Urinary bladder (tissue), 4 donors: ENCODE data around the gene LRRC8D. TPM values are rescaled to one million over a fixed set of nuclear protein-coding genes. Genes with fewer than 3 reads are reported as not detected.
A peak's percentile ranks its signal among the peaks of the same experiment; 100 is the strongest.

Experiments
- DNase-seq: peaks from one replicate; pipeline ENCODE4 v3.0.0-alpha.2; 2015; ENCODE audit errors: extremely low spot score
- H3K27ac ChIP-seq: one replicate; pipeline ENCODE4 v1.5.1; 2013; ENCODE audit warnings: low read depth, mild to moderate bottlenecking, moderate library complexity
- H3K36me3 ChIP-seq: one replicate; pipeline ENCODE4 v1.6.1; 2013; ENCODE audit warnings: mild to moderate bottlenecking, moderate library complexity; ENCODE audit not compliant: insufficient read depth
- H3K4me1 ChIP-seq: one replicate; pipeline ENCODE4 v1.6.1; 2013; ENCODE audit warnings: mild to moderate bottlenecking, moderate library complexity; ENCODE audit not compliant: insufficient read depth
- H3K4me3 ChIP-seq: one replicate; pipeline ENCODE4 v1.5.1; 2013; ENCODE audit warnings: low read depth, low read length
- WGBS: extraction: QIAGEN DNeasy Blood & Tissue Kit; methylation state at CpG from one replicate; pipeline ENCODE4 v1.1.7; 2013; 5-methylcytosine and 5-hydroxymethylcytosine counted together
- polyA plus RNA-seq: library from polyadenylated mRNA; stranded (reverse); fragments of 200-250 nt; gene quantifications from one replicate; pipeline ENCODE4 v1.2.3, GENCODE V29; 2013
- total RNA-seq: library from RNA; depleted of rRNA; stranded (reverse); fragments of >200 nt; gene quantifications from one replicate; pipeline ENCODE4 v1.2.3, GENCODE V29; 2014
- donor health status: healthy with polysubstance abuse.
- donor health status: healthy.

Gene LRRC8D
- total and polyA plus RNA-seq, 2 donors = 8.3 to 21.6 TPM

DNA sequence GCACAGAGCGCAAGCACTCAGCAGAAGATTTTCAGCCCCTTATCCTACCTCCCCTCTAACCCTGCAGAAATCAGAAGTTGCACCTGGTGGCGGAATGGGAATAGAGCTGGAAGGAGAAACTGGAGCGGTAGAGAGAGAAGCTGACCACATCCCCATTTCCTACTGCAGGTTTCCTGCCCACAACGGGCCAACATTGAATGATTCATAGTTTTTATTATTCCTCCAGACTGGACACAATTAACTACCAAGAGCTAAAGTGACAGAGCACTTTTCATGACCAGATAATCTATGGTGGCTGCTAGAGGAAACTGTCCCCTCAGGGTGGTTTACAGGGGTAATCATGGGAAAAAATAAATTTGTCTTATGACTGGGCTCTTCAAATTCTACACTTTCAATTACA, 21.3 kb upstream of the LRRC8D start:
- DNase-seq = no peak
- Histone ChIP-seq H3K4me3 (no peak overlapping the region), H3K27ac (no peak overlapping the region), H3K4me1 (no peaks in the 10 kb centered on the region), H3K36me3 (no peaks in the 10 kb centered on the region)
- WGBS = 84% methylated on average over 4 of the region's 4 CpGs

DNA sequence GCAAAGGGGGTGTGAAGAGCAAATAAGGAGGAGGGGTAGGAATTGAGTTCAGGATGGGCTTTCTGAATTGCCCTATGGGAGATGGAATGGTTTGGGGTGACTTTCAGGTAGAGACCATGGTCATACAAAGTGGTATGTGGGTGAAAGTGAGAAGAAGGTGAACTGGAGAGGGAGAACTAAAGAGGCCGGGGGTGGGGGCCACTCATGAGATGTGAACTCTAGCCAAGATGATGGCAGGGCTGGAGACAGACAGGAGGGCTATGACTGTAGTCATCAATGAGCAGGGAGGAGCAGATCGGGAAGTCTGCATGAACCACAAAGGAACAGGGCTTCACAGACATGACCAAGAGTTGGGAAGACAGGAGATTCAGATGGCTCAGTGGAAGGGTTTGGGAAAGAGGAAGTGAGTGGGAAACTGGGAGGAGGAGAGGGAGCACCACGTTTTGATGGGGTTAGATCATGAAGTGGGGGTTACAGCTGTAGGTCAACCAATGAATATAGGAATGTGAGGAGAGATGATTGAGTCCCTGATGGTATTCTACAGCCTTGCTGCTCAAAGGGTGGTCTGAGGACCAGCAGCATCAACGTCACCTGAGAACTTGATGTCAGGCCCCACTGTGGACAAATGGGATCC, 20.7 kb upstream of the LRRC8D start:
- Histone ChIP-seq H3K27ac (no peak overlapping the region), H3K4me1 (no peaks in the 10 kb centered on the region), H3K4me3 (no peak overlapping the region), H3K36me3 (no peaks in the 10 kb centered on the region)
- 84% methylated on average over 4 of the region's 4 CpGs for WGBS
- no peak for DNase-seq

DNA sequence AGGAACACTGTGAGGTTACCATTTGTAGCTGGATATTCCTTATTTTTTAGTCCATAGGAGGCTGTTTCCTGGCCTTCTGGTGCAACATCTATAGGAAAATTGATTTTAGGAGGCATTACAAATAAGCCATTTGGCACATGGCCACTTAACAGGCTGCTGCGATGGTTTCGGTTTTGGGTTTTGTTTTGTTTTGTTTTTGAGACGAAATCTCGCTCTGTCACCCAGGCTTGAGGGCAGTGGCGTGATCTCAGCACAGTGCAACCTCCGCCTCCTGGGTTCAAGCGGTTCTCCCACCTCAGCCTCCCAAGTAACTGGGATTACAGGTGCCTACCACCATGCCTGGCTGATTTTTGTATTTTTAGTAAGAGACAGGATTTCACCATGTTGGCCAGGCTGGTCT, 20.1 kb upstream of the LRRC8D start:
- WGBS = 83% methylated on average over 7 of the region's 7 CpGs
- Histone ChIP-seq H3K4me3 (no peak overlapping the region), H3K36me3 (no peaks in the 10 kb centered on the region), H3K4me1 (no peaks in the 10 kb centered on the region), H3K27ac (no peak overlapping the region)
- DNase-seq = no peak

DNA sequence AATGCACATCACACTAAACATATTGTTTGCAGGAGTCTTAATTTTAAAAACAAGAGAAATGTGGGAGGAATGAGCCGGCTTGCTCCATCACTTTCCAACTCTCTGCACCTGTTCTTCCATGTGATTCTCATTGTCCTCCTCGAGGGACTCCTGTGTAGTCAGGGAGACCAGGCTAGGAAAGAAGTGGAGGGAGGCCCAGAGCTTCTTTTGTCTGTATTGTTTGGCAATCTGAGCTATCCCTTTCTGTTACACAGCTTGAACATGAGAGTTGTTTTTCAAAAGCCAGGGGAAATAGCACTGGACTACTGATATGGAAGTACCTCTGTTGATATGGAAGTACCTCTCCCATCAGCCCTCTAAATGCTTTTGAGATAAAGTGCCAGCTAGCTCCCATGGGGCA, 18.8 kb upstream of the LRRC8D start:
- 83% methylated on average over 2 of the region's 2 CpGs for WGBS
- no peak for DNase-seq
- Histone ChIP-seq H3K4me3 (no peak overlapping the region), H3K4me1 (no peaks in the 10 kb centered on the region), H3K36me3 (no peaks in the 10 kb centered on the region), H3K27ac (no peak overlapping the region)

DNA sequence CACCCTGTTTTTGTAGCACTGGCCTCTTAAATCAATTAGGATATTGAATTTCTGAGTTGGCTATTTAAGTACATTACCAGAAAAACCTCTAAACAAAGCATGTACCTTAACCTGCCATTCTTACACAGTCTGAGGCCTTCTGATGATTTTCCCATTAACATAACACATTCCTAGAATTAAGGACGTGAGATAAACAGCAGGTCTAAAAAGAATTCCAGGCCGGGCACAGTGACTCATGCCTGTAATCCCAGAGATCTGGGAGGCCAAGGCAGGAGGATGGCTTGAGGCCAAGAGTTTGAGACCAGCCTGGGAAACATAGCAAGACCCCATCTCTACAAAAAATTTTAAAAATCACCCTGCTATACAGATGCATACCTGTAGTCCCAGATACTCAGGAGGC, 18.0 kb upstream of the LRRC8D start:
- 38% methylated on average over 2 of the region's 2 CpGs for WGBS
- DNase-seq = no peak

DNA sequence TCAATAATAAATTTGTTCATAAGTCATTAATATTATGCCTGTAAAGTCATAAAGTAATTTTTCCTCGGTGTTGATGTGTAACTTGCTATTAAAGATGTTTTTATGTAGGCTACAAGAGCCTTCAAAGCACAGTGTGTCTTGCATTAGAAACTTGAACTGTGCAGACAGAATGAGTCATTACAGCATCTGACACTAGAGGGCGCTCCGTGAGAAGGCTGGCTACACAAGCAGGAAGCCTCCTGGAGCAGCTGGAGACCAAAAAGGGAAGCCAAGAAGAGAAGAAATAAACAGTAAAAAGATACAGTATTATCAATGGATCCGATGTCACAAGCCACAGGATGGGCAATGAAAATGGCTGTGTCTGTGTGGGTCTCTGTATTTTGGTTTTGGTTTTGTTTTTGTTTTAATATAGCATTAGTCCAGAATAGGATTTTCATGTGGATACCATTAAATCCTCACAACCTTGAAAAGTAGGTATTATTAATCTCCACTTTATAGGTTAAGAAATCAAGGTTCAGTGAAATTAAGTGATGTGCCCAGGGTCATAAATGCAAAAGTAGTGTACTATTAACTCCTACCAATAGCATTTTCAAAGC, 16.1 kb upstream of the LRRC8D start:
- peak; percentile 70 for DNase-seq
- Histone ChIP-seq H3K27ac (no peak overlapping the region), H3K4me3 (no peak overlapping the region), H3K4me1 (no peaks in the 10 kb centered on the region), H3K36me3 (no peaks in the 10 kb centered on the region)
- WGBS = 1% methylated on average over 4 of the region's 4 CpGs

More for the DNA sequence above, 18.0 kb upstream of the LRRC8D start:
- Histone ChIP-seq H3K36me3 (no peaks in the 10 kb centered on the region), H3K27ac (no peak overlapping the region), H3K4me3 (no peak overlapping the region), H3K4me1 (no peaks in the 10 kb centered on the region)

DNA sequence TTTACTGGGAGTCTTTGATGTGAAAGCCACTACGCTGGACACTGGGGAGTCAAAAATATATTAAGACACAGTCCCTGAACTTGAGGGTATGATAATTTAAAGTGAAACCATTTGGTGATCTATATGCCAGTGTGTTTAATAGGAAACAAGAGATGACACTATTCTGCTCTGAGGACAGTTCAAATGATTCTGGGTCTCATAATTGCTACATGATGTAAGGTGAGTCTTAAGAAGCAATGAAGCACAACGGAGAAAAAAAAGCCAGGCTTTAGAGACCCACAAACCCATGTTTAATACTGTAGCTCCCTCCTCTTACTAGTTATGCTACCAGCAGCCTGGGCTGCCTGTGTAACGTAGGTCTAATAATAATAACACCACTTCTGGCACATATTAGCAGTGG, 14.2 kb upstream of the LRRC8D start:
- 89% methylated on average over 3 of the region's 3 CpGs for WGBS
- no peak overlapping the region for H3K4me3 ChIP-seq
- H3K27ac ChIP-seq = no peak overlapping the region
- H3K36me3 ChIP-seq = no peaks in the 10 kb centered on the region
- DNase-seq = no peak
- no peaks in the 10 kb centered on the region for H3K4me1 ChIP-seq

DNA sequence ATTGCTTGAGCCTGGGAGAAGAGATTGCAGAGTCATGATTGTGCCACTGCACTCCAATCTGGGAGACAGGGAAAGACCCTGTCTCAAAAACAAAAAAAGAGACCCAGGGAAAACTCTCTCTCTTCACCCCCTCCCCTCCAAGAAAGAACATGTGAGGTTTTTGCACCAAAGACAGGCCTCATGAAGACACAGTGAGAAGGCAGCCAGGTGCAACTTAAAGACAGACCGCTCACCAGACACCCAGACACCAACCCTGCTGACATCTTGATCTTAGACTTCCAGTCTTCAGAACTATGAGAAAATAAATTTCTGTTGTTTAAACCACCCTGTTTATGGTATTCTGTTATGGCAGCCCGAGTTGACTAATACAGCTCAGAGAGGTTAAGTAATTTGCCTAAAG, 13.3 kb upstream of the LRRC8D start:
- H3K27ac ChIP-seq = no peak overlapping the region
- no peak for DNase-seq
- no peaks in the 10 kb centered on the region for H3K36me3 ChIP-seq
- 93% methylated on average over 2 of the region's 2 CpGs for WGBS
- H3K4me3 ChIP-seq = no peak overlapping the region
- no peaks in the 10 kb centered on the region for H3K4me1 ChIP-seq

DNA sequence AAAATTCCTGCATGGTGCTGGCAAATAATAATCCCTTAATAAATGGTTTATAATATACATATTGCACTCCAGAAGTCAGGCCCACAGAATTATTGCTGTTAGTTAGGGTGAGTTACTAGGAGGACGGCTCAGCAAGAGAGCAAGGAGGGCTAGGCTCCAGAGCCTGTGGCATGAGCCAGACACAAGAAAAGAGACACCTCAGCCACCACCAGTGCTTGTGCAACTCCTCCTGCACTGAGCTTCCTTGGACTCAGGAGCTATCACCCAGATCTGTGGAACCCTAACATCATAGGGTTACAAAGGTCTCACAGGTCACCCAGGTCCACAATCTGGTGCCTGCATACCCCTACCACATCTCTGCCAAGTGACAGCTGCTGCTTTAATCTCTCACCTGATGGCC, 12.8 kb upstream of the LRRC8D start:
- WGBS = 95% methylated on average over 1 of the region's 1 CpG
- Histone ChIP-seq H3K27ac (no peak overlapping the region), H3K36me3 (no peaks in the 10 kb centered on the region), H3K4me1 (no peaks in the 10 kb centered on the region), H3K4me3 (no peak overlapping the region)
- no peak for DNase-seq

DNA sequence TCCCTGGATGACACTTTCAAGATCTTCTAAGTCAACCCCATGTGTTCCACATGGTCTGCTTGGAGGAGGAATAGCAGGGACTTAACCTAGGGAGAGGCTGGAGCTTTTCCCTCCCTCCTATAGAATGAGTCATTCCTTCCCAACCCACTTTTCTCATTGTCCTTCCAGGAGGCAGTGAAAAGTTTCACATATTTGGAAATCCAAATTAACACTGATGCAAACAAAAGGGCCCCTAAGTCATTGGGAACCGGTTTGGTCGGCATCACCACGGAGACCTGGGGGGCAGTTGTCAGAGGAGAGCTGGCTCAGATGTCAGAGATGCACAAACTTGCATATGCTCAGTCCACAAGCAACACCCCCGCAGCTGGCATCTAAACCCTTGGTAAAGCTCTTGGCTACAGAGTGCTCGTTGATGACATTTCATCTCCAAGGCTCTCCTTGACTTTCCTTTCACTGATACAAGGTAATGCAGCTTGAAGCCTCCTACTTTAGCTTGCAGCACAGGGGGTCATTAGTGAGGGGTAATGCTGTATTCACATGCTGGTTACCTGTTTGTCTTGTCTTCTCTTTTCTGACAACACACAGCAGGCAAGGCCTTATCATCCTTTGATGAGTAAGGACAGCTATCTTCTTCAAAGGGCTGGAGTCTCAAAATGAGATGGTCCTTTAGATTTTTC, 12.3 kb upstream of the LRRC8D start:
- no peak for DNase-seq
- no peak overlapping the region for H3K27ac ChIP-seq
- no peak overlapping the region for H3K4me3 ChIP-seq
- no peaks in the 10 kb centered on the region for H3K36me3 ChIP-seq
- WGBS = 64% methylated on average over 5 of the region's 5 CpGs
- H3K4me1 ChIP-seq = no peaks in the 10 kb centered on the region

DNA sequence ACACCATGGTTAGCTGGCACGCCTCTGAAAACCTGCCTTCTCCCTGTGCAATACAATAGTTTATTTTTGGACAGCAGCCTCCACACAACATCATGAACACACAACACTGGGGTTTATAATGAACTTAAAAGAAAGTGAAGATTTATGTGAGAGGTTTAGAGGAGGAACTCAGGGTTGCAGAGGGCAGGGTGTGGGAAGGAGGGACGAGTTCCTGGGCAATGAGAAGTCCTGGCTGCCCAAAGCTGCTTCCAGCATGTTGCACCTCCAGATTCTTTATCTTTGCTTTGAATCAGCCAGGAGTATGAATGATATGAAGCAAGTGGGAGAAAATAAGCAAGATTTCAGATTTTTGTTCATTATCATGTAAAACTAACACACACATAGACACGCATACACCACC, 11.3 kb upstream of the LRRC8D start:
- DNase-seq = no peak
- Histone ChIP-seq H3K27ac (no peak overlapping the region), H3K4me3 (no peak overlapping the region), H3K4me1 (no peaks in the 10 kb centered on the region), H3K36me3 (no peaks in the 10 kb centered on the region)
- 66% methylated on average over 3 of the region's 3 CpGs for WGBS

DNA sequence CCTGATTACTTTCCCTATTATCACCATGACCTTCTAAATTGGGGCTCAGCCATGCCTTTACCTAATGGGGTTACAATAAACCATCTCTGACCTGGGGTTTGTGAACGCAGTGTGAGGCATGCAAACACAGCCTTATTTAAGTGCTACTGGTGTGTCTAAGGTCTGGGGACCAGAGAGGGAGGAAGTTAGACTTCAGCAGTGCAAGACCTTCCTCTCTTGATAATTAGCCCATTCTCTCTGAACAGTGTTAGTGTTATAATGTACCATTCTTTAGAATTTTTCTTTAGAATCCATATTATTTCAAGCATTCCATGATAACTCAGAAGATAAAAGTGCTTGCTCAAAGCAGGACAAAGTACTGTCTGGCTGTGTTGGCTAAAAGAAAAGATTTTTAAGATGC, 10.5 kb upstream of the LRRC8D start:
- Histone ChIP-seq H3K27ac (no peak overlapping the region), H3K4me3 (no peak overlapping the region), H3K36me3 (no peaks in the 10 kb centered on the region), H3K4me1 (no peaks in the 10 kb centered on the region)
- WGBS = 68% methylated on average over 1 of the region's 1 CpG
- DNase-seq = no peak

DNA sequence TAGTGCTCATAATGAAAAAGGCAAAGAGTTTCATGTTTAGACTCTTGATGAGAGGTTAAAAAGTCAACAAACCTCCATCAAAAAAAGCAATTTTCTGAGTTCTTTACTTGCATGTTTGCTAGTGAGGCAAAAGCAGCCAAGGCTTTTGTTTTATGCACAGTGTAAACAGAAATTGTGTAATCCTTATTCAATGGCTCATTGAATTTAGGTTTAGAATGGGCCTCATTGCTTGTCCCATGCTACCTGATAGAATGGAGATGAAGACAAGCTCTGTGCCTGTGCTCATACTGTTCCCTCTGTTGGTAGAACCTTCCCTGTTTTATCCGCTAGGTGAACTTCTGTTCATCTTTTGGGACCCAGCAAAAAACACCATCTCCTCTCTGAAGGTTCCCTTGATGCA, 10.0 kb upstream of the LRRC8D start:
- H3K4me3 ChIP-seq = no peak overlapping the region
- DNase-seq = no peak
- H3K36me3 ChIP-seq = no peaks in the 10 kb centered on the region
- H3K4me1 ChIP-seq = no peaks in the 10 kb centered on the region
- WGBS = 96% methylated on average over 1 of the region's 1 CpG
- no peak overlapping the region for H3K27ac ChIP-seq

DNA sequence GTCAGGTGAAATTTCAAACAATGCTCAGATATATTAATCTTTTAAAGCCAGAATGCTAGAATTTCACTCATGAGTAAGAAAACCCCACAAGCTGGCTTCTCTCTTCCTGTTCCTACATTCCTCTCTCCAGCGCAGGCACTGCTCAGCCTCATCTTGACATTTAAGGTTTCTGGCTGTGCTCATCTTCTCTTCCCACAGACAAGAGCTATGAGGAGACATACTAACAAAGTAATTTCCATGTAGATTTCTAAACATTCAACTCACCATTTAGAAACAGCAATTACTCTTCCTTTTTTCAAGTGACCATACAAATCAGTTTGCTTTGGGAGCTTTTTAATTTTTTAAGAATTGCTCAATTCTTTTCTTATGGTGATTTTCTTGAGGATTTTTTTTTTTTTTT, 7.8 kb upstream of the LRRC8D start:
- WGBS = 31% methylated on average over 1 of the region's 1 CpG
- Histone ChIP-seq H3K27ac (no peak overlapping the region), H3K4me3 (no peak overlapping the region), H3K4me1 (no peaks in the 10 kb centered on the region), H3K36me3 (no peaks in the 10 kb centered on the region)
- peak; percentile 13 for DNase-seq
